Adipocyte (in vitro differentiated cells): ENCODE data around the gene CACNB2.
"Not testable (repeated sequence)": the region's sequence is repeated elsewhere in the genome, so short reads cannot be mapped to it uniquely, and the experiment has no call there.

Source experiments
- DNase-seq: peaks from one replicate; pipeline ENCODE4 v3.0.0-alpha.2; 2015; ENCODE audit warnings: low read depth
- H3K27me3 ChIP-seq: replicated peaks from 2 replicates; pipeline ENCODE4 v1.7.0; 2013; ENCODE audit warnings: mild to moderate bottlenecking, low read length, moderate library complexity; ENCODE audit not compliant: control insufficient read depth, insufficient read depth
- H3K36me3 ChIP-seq: 2 replicates; pipeline ENCODE4 v1.7.0; 2013; ENCODE audit warnings: low read length, mild to moderate bottlenecking, moderate library complexity; ENCODE audit not compliant: control insufficient read depth, insufficient read depth, severe bottlenecking
- H3K4me1 ChIP-seq: 2 replicates; pipeline ENCODE4 v1.7.0; 2013; ENCODE audit warnings: mild to moderate bottlenecking, low read length, moderate library complexity; ENCODE audit not compliant: control insufficient read depth, insufficient read depth
- H3K4me3 ChIP-seq: 2 replicates; pipeline ENCODE4 v1.7.0; 2013; ENCODE audit warnings: mild to moderate bottlenecking, low read length, moderate library complexity
- H3K9ac ChIP-seq: 2 replicates; pipeline ENCODE4 v1.7.0; 2013; ENCODE audit warnings: mild to moderate bottlenecking, low read length, moderate library complexity
- H3K9me3 ChIP-seq: 2 replicates; pipeline ENCODE4 v1.7.0; 2013; ENCODE audit warnings: mild to moderate bottlenecking, low read length, moderate library complexity; ENCODE audit not compliant: control insufficient read depth

CACNB2 gene

GRCh38 chr10:18202680-18203460 is 62.6 kb downstream of the CACNB2 start:
- DNase-seq: peak; percentile 29
- H3K9ac ChIP-seq: peak overlapping the region; percentile 11
- no peaks in the 10 kb centered on the region for H3K36me3 ChIP-seq
- peaks cover 39% of the 10 kb centered on the region for H3K4me1 ChIP-seq
- H3K9me3 ChIP-seq: no peaks in the 10 kb centered on the region
- H3K4me3 ChIP-seq: no peak overlapping the region
- no peaks in the 10 kb centered on the region for H3K27me3 ChIP-seq

DNA sequence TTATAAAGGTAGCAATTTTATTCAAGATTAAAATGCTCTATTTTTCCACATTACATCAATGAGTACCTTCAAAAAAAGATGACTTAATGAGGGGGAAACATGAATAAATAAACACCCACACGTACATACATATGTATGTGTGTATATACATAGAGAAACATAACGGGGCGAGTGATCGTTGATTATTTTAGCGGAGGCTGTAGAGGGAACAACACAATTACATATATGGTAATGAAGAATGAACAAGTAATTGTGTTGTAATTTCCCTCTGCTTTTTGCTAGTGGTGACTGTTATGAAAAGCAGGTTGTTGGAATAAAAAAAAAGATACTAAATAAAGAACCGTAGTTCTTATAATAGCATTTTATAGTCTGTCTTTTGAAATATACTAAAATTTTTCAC is 63.2 kb downstream of the CACNB2 start:
- H3K9ac ChIP-seq: no peak overlapping the region
- peaks cover 36% of the 10 kb centered on the region for H3K4me1 ChIP-seq
- no peak overlapping the region for H3K4me3 ChIP-seq
- no peaks in the 10 kb centered on the region for H3K9me3 ChIP-seq
- no peaks in the 10 kb centered on the region for H3K36me3 ChIP-seq
- no peak for DNase-seq
- no peaks in the 10 kb centered on the region for H3K27me3 ChIP-seq

DNA sequence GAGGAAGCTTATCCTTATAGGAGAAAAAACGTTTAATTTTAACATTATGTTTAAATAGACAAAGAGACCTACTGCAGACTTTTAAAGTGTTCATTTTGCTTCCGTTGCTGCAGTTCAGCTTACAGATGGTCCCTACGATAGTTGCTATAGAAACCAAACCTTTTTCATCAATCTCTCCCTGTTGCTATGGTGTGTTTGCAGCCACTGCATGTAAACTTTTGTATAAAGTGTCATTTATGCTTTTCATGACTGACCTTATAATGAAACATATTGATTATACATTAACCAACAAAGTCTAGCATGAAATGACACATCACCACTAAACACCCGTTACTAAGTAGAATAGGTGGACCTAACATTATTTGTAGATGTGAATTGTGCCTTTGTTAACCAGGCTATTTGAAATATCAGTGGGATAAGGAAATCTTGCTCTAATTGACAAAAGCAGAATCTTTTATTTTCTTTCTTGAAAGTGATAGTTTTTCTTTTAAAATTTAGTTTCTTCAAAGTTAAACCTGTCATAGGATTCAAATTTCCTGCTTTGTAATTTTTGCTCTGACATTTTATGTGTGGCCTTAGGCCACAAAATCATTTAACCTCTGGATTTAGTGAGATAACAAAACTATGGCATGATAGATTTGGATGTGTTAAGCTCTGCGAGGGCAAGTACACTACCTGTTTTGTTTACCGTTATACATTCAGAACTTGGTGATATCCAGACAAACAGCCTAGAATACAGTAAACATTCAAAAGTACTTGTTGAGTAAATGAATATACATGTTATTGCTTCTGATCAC is 64.0 kb downstream of the CACNB2 start:
- no peaks in the 10 kb centered on the region for H3K27me3 ChIP-seq
- H3K9me3 ChIP-seq: no peaks in the 10 kb centered on the region
- H3K4me1 ChIP-seq: peaks cover 40% of the 10 kb centered on the region
- no peak overlapping the region for H3K4me3 ChIP-seq
- no peaks in the 10 kb centered on the region for H3K36me3 ChIP-seq
- no peak overlapping the region for H3K9ac ChIP-seq
- DNase-seq: no peak

DNA sequence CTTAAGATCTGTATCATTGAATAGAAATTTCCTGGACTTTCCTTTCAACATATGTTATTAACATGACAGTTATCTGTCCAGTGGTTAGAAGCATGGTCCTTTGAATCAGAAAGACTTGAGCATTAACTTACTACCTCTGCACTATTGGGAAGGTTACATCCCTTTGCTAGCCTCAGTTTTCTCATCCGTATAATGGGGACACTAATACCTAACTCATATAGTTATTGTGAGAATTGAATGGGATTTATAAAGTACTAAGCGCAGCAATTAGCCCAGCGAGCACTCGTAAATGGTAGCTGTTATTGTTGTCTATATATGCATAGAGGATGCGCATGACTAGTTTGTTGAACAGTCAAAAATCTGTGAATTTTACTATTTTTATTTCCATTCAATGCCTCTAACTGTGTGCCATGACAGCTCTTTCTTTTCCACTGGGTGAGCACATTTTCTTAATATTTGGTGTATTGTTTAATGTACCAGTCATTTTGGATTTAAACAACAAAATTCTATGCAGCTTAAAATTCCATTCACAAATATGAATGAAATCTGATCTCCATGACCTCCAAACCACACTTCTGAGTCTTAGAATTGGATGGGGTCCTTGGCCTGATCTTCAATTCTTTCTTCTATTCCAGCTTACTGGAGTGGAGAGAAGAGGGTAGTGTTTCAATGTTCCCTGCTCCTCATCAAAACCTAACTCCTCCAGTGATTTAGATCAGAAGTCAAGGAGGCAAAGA is 65.0 kb downstream of the CACNB2 start:
- DNase-seq: peak; percentile 76

DNA sequence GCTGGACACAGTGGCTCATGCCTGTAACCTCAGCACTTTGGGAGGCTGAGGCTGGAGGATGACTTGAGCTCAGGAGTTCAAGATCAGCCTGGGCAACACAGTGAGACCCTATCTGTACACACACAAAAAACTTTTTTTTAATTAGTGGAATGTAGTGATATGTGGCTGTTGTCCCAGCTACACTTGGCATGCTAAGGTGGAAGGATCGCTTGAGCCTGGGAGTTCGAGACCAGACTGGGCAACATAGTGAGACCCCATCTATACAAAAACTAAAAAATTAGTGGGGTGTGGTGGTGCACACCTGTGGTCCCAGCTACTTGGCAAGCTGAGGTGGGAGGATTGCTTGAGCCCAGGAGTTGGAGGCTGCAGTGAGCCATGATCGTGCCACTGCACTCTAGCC is 68.0 kb downstream of the CACNB2 start:
- H3K27me3 ChIP-seq, H3K36me3 ChIP-seq, H3K9me3 ChIP-seq, H3K9ac ChIP-seq, DNase-seq, H3K4me3 ChIP-seq: not testable (repeated sequence)
- H3K4me1 ChIP-seq: peaks cover 26% of the 10 kb centered on the region

More for the DNA sequence above, 65.0 kb downstream of the CACNB2 start:
- peaks cover 40% of the 10 kb centered on the region for H3K4me1 ChIP-seq
- no peak overlapping the region for H3K4me3 ChIP-seq
- H3K27me3 ChIP-seq: no peaks in the 10 kb centered on the region
- H3K9ac ChIP-seq: no peak overlapping the region
- H3K9me3 ChIP-seq: no peaks in the 10 kb centered on the region
- H3K36me3 ChIP-seq: no peaks in the 10 kb centered on the region

DNA sequence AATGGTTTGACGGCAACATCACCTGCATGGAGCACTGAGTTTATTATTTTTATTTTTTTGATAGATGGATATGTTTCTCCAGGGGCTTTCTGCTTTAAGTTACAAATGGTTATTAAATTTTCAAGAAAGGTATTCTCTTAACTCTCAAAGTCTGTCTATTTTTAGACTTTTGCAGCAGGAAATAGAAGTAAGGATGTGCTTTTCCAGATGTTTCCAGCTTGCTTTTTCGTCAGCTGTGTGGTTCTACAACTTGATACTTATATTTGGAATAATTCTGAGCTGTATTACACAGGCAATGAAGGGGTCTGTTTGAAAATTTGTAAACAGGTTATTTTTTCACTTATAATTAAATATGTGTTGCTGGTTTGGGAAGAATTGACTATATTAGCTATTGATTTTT is 69.0 kb downstream of the CACNB2 start:
- Histone ChIP-seq H3K9ac (no peak overlapping the region), H3K4me1 (peaks cover 27% of the 10 kb centered on the region), H3K36me3 (no peaks in the 10 kb centered on the region), H3K4me3 (no peak overlapping the region), H3K9me3 (no peaks in the 10 kb centered on the region), H3K27me3 (no peaks in the 10 kb centered on the region)
- no peak for DNase-seq

GRCh38 chr10:18210711-18211110 is 70.5 kb downstream of the CACNB2 start:
- Histone ChIP-seq H3K4me1 (peaks cover 27% of the 10 kb centered on the region), H3K27me3 (no peaks in the 10 kb centered on the region), H3K4me3 (no peak overlapping the region), H3K9me3 (no peaks in the 10 kb centered on the region), H3K9ac (no peak overlapping the region), H3K36me3 (no peaks in the 10 kb centered on the region)
- no peak for DNase-seq

DNA sequence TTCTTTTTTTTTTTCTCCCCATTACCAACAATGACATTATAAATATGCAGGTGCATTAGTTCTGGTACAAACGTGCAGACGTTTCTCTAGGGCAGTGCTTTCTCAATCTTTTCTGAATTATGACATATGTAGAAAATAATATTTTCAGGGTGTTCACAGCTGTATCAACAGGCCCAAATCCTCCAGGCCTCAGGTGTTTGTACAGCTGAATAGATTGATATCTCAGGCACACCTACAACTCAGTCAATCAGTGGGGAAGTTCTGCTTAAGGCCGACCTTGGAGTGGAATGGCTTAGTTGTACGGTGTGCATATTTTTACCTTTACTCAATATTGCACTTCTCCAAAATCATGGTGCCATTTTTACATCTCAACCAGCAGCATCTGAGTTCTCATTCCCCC is 71.6 kb downstream of the CACNB2 start:
- H3K36me3 ChIP-seq: no peaks in the 10 kb centered on the region
- peaks cover 35% of the 10 kb centered on the region for H3K4me1 ChIP-seq
- H3K4me3 ChIP-seq: no peak overlapping the region
- no peaks in the 10 kb centered on the region for H3K9me3 ChIP-seq
- no peaks in the 10 kb centered on the region for H3K27me3 ChIP-seq
- no peak overlapping the region for H3K9ac ChIP-seq
- DNase-seq: no peak

- H3K4me1 ChIP-seq: peaks cover 42% of the 10 kb centered on the region
- H3K36me3 ChIP-seq: no peaks in the 10 kb centered on the region
- H3K9ac ChIP-seq: no peak overlapping the region
- H3K9me3 ChIP-seq: no peaks in the 10 kb centered on the region
- H3K4me3 ChIP-seq: no peak overlapping the region
- no peaks in the 10 kb centered on the region for H3K27me3 ChIP-seq
- no peak for DNase-seq
Measured at GRCh38 chr10:18213271-18213670, 73.0 kb downstream of the CACNB2 start.

DNA sequence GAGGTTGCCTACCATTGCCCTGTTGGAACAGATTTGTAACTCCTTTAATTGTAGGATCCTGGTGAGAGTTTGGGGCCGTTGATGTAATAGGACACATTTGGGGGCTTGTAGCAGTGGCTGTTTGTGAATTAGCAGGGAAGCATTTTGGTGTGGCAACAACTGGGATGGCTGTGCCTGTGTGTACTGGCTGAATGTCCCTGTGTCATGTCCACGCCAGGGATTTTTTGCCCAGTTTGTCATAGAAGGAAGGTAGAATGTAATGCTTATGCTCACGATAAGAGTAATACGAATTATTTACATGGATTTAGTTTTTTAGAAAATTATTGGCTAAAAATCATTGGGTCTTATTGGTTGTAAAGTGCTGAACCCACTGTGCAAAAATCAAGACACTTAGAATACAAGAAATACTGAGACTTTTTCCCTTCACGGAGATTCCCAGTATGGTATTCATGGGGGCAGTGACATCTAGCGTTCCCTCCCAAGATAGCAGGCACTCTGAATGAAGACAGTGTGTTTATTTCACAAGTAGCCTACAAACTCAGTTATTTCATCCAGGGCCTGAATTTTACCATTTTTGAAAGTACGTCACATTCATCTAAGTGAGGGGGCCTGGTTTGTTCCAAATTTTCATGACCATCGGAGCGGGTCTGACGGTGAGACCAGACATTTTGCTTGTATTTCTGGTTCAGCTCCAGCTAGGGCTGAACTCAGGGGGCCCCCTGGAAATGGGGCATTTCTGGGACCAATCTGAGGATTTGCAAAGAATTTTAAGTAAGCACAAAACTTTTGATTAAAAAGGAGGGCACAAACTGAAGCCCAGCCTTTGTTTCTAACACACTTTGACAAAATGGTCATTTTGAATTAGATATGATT is 74.7 kb downstream of the CACNB2 start:
- Histone ChIP-seq H3K36me3 (no peaks in the 10 kb centered on the region), H3K27me3 (no peaks in the 10 kb centered on the region), H3K9me3 (no peaks in the 10 kb centered on the region), H3K4me3 (no peak overlapping the region), H3K4me1 (peaks cover 45% of the 10 kb centered on the region), H3K9ac (peak overlapping the region; percentile 32)
- DNase-seq: peak; percentile 86
